GM19455 (cell line): ENCODE measurements around the gene RHO.
"Not testable (repeated sequence)": the region's sequence is repeated elsewhere in the genome, so short reads cannot be mapped to it uniquely, and the experiment has no call there.

Source experiments
- ATAC-seq: cut with Tn5 transposase; IDR thresholded peaks from one replicate; pipeline ENCODE4 v1.9.1; 2021; ENCODE audit not compliant: unreplicated experiment

RHO gene

GRCh38 chr3:129542747-129543146 lies 14.3 kb downstream of the RHO start:
- no peak for ATAC-seq

GRCh38 chr3:129543156-129543790 lies 14.8 kb downstream of the RHO start, which contains the start of gene H1-8:
Gene H1-8 (plus strand): TSS chr3:129543175. CDS start chr3:129543219, 44 bp downstream.
- no peak for ATAC-seq

GRCh38 chr3:129543999-129544398 lies 15.6 kb downstream of the RHO start:
- no peak for ATAC-seq

GRCh38 chr3:129545951-129546350 lies 17.5 kb downstream of the RHO start:
- ATAC-seq = not testable (repeated sequence)

GRCh38 chr3:129547241-129547640 lies 18.8 kb downstream of the RHO start:
- ATAC-seq = no peak

GRCh38 chr3:129548104-129548965 lies 19.9 kb downstream of the RHO start:
- no peak for ATAC-seq

- no peak for ATAC-seq
These were observed 20.8 kb downstream of the RHO start for GRCh38 chr3:129549006-129549800.

- no peak for ATAC-seq
These were observed 21.4 kb downstream of the RHO start for GRCh38 chr3:129549805-129550204.

- no peak for ATAC-seq
These were observed 24.0 kb downstream of the RHO start for GRCh38 chr3:129552287-129553050.

GRCh38 chr3:129553171-129553570 lies 24.7 kb downstream of the RHO start:
- no peak for ATAC-seq

- ATAC-seq = no peak
These were observed 25.3 kb downstream of the RHO start for GRCh38 chr3:129553719-129554118.

GRCh38 chr3:129554356-129555152 lies 26.1 kb downstream of the RHO start:
- ATAC-seq = no peak

- no peak for ATAC-seq
These were observed 26.7 kb downstream of the RHO start for GRCh38 chr3:129555153-129555550.

GRCh38 chr3:129555616-129556357 lies 27.3 kb downstream of the RHO start:
- ATAC-seq = no peak

- no peak for ATAC-seq
These were observed 27.9 kb downstream of the RHO start for GRCh38 chr3:129556358-129556695.

- ATAC-seq = no peak
These were observed 28.6 kb downstream of the RHO start for GRCh38 chr3:129556890-129557547.

GRCh38 chr3:129557548-129557894 lies 29.1 kb downstream of the RHO start:
- no peak for ATAC-seq

- ATAC-seq = no peak
These were observed 29.8 kb downstream of the RHO start for GRCh38 chr3:129558081-129558771.
